Testis (tissue), 3 donors: ENCODE results near the gene NINL. TPM values are rescaled to one million over a fixed set of nuclear protein-coding genes. Genes with fewer than 3 reads are reported as not detected.

Source experiments
- DNase-seq: peaks from one replicate; pipeline ENCODE4 v3.0.0-alpha.2; 2019
- H3K27ac ChIP-seq, 2 donors: fragments of 200-600 bp; sonication (generic); one replicate each; pipeline ENCODE4 v1.5.1; 2019
- H3K27me3 ChIP-seq: fragments of 200-600 bp; sonication (generic); one replicate; pipeline ENCODE4 v1.5.1; 2019
- H3K36me3 ChIP-seq: fragments of 200-600 bp; sonication (generic); one replicate; pipeline ENCODE4 v1.5.1; 2017; ENCODE audit warnings: low read depth; ENCODE audit errors: missing control alignments
- H3K4me1 ChIP-seq: fragments of 200-600 bp; sonication (generic); one replicate; pipeline ENCODE4 v1.5.1; 2019
- H3K4me3 ChIP-seq, 2 donors: fragments of 200-600 bp; sonication (generic); one replicate each; pipeline ENCODE4 v1.5.1; 2017 to 2019
- H3K9me3 ChIP-seq: fragments of 200-600 bp; sonication (generic); one replicate; pipeline ENCODE4 v1.5.1; 2017
- POLR2A ChIP-seq: fragments of 450-650 bp; IDR thresholded peaks from one replicate; pipeline ENCODE4 v1.6.1; 2017; ENCODE audit warnings: antibody characterized with exemption, mild to moderate bottlenecking, moderate library complexity
- WGBS, 2 donors: methylation state at CpG; one replicate each; pipeline ENCODE4 v1.1.5; 2018; 5-methylcytosine and 5-hydroxymethylcytosine counted together
- intact Hi-C: fragments of 100-400 bp; cut with DNase I; formaldehyde crosslinking; loops from one replicate; pipeline ENCODE4 v1.15.1; 2023; ENCODE audit warnings: low total_unique reads
- polyA plus RNA-seq: library from polyadenylated mRNA; stranded (reverse); fragments of 350-450 nt; fragmentation: Illumina TruSeq; extraction: RNeasy Lipid Tissue Mini Kit (QIAGEN cat#74804); gene quantifications from one replicate; pipeline ENCODE4 v1.2.3, GENCODE V29; 2014; ENCODE audit warnings: low read depth, low replicate concordance; ENCODE audit not compliant: insufficient read depth
- total RNA-seq, 2 donors: library from RNA; depleted of rRNA; stranded (reverse); fragments of >200 nt; gene quantifications; one replicate each; pipeline ENCODE4 v1.2.3, GENCODE V29; 2016
- TF ChIP-seq, protein P1 (sequence below), 3 experiments: fragments of 450-650 bp in 2 of 3; fragments of 200-600 bp in 1 of 3; sonication (generic) in 1 of 3; IDR thresholded peaks; one replicate each; pipeline ENCODE4 v1.5.1; 2016 to 2019; ENCODE audit warnings: antibody characterized with exemption in 3 of 3, mild to moderate bottlenecking in 2 of 3, moderate library complexity in 1 of 3

NINL gene
- total and polyA plus RNA-seq, 3 donors from 2014 or later = 17.9 to 33.4 (median 32.8) TPM

- Histone ChIP-seq H3K27ac (no peak overlapping the region), H3K4me3 (no peak overlapping the region), H3K27me3 (no peaks in the 10 kb centered on the region), H3K4me1 (no peaks in the 10 kb centered on the region), H3K36me3 (no peaks in the 10 kb centered on the region), H3K9me3 (no peaks in the 10 kb centered on the region)
- intact Hi-C loops = no loop called here
- TF ChIP-seq POLR2A = no peak
- TF ChIP-seq, protein P1, sequence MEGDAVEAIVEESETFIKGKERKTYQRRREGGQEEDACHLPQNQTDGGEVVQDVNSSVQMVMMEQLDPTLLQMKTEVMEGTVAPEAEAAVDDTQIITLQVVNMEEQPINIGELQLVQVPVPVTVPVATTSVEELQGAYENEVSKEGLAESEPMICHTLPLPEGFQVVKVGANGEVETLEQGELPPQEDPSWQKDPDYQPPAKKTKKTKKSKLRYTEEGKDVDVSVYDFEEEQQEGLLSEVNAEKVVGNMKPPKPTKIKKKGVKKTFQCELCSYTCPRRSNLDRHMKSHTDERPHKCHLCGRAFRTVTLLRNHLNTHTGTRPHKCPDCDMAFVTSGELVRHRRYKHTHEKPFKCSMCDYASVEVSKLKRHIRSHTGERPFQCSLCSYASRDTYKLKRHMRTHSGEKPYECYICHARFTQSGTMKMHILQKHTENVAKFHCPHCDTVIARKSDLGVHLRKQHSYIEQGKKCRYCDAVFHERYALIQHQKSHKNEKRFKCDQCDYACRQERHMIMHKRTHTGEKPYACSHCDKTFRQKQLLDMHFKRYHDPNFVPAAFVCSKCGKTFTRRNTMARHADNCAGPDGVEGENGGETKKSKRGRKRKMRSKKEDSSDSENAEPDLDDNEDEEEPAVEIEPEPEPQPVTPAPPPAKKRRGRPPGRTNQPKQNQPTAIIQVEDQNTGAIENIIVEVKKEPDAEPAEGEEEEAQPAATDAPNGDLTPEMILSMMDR (IDR thresholded peaks at IDR 0.05) = no peak
- DNase-seq = no peak
- 90 to 94% methylated on average over 17 to 18 of the region's 18 CpGs for WGBS, 2 donors
Observed at GRCh38 chr20:25468126-25469075, 116.9 kb downstream of the NINL start.

DNA sequence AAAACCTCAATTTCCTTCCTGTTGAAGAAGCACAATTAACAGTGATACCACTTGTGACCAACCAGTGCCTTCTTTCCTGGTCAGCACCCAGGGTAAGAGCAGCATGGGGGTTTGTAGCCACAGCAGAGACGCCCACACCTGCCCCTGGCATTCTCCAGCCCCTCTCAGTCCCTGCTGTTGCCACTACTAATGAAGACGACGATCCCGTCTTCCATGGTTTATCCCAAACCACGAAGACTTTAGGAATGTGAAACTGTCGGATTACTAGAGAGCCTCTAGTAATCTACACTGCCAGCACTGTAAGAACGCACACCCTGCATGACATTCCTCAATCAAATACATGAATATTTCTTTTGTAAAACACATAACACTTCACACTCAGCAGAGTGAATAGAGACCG lies 117.9 kb downstream of the NINL start:
- Histone ChIP-seq H3K9me3 (no peaks in the 10 kb centered on the region), H3K36me3 (no peaks in the 10 kb centered on the region), H3K27me3 (no peaks in the 10 kb centered on the region), H3K4me1 (no peaks in the 10 kb centered on the region), H3K4me3 (no peak overlapping the region), H3K27ac (no peak overlapping the region)
- 93 to 94% methylated on average over 8 of the region's 8 CpGs for WGBS, 2 donors
- no peak for DNase-seq
- intact Hi-C loops = no loop called here
- no peak for TF ChIP-seq POLR2A
- TF ChIP-seq, protein P1 (IDR thresholded peaks at IDR 0.05) = no peak

DNA sequence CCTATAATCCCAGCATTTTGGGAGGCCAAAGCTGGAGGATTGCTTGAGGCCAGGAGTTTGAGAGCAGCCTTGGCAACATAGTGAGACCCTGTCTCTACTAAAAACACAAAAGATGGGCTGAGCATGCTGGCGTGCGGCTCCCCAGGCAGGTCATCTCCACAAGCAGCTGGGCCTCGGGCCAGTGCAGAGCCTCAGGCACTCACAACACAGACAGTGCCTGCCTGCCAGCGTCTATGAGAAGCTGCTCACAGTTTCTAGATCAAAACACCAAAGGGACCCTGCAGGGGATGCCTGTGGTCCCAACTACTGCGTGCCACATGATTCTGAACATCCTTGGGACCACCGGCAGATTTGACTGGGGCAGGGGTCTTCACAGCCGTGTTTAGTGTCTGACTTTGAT lies 118.5 kb downstream of the NINL start:
- intact Hi-C loops = no loop called here
- 87 to 91% methylated on average over 7 of the region's 7 CpGs for WGBS, 2 donors
- H3K4me3 ChIP-seq = no peak overlapping the region

GRCh38 chr20:25465243-25466135 lies 119.8 kb downstream of the NINL start:
- 77 to 84% methylated on average over 10 to 15 of the region's 15 CpGs for WGBS, 2 donors
- Histone ChIP-seq H3K4me1 (no peaks in the 10 kb centered on the region), H3K4me3 (no peak overlapping the region), H3K36me3 (no peaks in the 10 kb centered on the region), H3K27me3 (no peaks in the 10 kb centered on the region), H3K27ac (no peak overlapping the region), H3K9me3 (no peaks in the 10 kb centered on the region)
- intact Hi-C loops = no loop called here
- DNase-seq = no peak
- TF ChIP-seq, protein P1 (IDR thresholded peaks at IDR 0.05) = no peak
- no peak for TF ChIP-seq POLR2A

More for the DNA sequence above, 118.5 kb downstream of the NINL start:
- no peak overlapping the region for H3K27ac ChIP-seq
- TF ChIP-seq POLR2A = no peak
- H3K36me3 ChIP-seq = no peaks in the 10 kb centered on the region
- no peaks in the 10 kb centered on the region for H3K4me1 ChIP-seq
- H3K27me3 ChIP-seq = no peaks in the 10 kb centered on the region
- no peak for DNase-seq
- H3K9me3 ChIP-seq = no peaks in the 10 kb centered on the region
